WTC11 (cell line): ENCODE data around the gene CAV1. TPM values are rescaled to one million over a fixed set of nuclear protein-coding genes. Genes with fewer than 3 reads are reported as not detected.

Source experiments
- ATAC-seq: fragments of 200-7000 bp; cut with Tn5 transposase; 2 replicates; pipeline ENCODE4 v1.10.0; 2021; ENCODE audit warnings: mild to moderate bottlenecking, moderate library complexity
- CTCF ChIA-PET: fragments of 300-600 bp; sonication (Branson Sonifier 250); formaldehyde crosslinking; loops from one replicate; lab custom pipeline; 2021; ENCODE audit warnings: antibody characterized with exemption; lab: Charles Lee
- POLR2A ChIA-PET: fragments of 350-600 bp; sonication (Branson Sonifier 250); formaldehyde crosslinking; loops from one replicate; lab custom pipeline; 2021; ENCODE audit warnings: antibody characterized with exemption; lab: Charles Lee
- DNase-seq: peaks from one replicate; pipeline ENCODE4 v3.0.0; 2021; ENCODE audit warnings: low spot score
- H3K27ac Mint-ChIP-seq: 2 replicates; pipeline ENCODE4 v1.8.0; 2021; ENCODE audit warnings: mixed read lengths
- H3K27me3 Mint-ChIP-seq: 2 replicates; pipeline ENCODE4 v1.8.0; 2021; ENCODE audit warnings: low read depth, mild to moderate bottlenecking, moderate library complexity, mixed read lengths
- H3K36me3 Mint-ChIP-seq: 2 replicates; pipeline ENCODE4 v1.8.0; 2021; ENCODE audit warnings: mixed read lengths
- H3K4me1 Mint-ChIP-seq: 2 replicates; pipeline ENCODE4 v1.8.0; 2022; ENCODE audit warnings: mixed read lengths
- H3K4me3 Mint-ChIP-seq: 2 replicates; pipeline ENCODE4 v1.8.0; 2021; ENCODE audit warnings: mild to moderate bottlenecking, moderate library complexity, mixed read lengths
- H3K9me3 Mint-ChIP-seq: 2 replicates; pipeline ENCODE4 v1.8.0; 2021; ENCODE audit warnings: mixed read lengths
- ATF3 ChIP-seq: sonication (generic); formaldehyde crosslinking; conservative IDR thresholded peaks from 2 replicates; pipeline ENCODE4 v1.8.1; 2022; ENCODE audit warnings: mild to moderate bottlenecking, missing genetic modification reagents
- ATF6 ChIP-seq: sonication (generic); formaldehyde crosslinking; IDR thresholded peaks from 2 replicates; pipeline ENCODE4 v1.8.1; 2023; ENCODE audit warnings: mild to moderate bottlenecking, missing genetic modification reagents
- CREM ChIP-seq: sonication (generic); formaldehyde crosslinking; IDR thresholded peaks from 2 replicates; pipeline ENCODE4 v1.8.1; 2022; ENCODE audit warnings: mild to moderate bottlenecking, missing genetic modification reagents, moderate library complexity
- ERG ChIP-seq: fragments of 250-450 bp; sonication (Bioruptor Pico); IDR thresholded peaks from 2 replicates; pipeline ENCODE4 v1.8.0; 2021; ENCODE audit warnings: mild to moderate bottlenecking
- FOXJ3 ChIP-seq: sonication (generic); formaldehyde crosslinking; IDR thresholded peaks from 2 replicates; pipeline ENCODE4 v1.9.0; 2021; ENCODE audit warnings: missing genetic modification reagents, mild to moderate bottlenecking, borderline replicate concordance
- FOXK1 ChIP-seq: sonication (generic); formaldehyde crosslinking; IDR thresholded peaks from 2 replicates; pipeline ENCODE4 v1.8.0; 2022; ENCODE audit warnings: mild to moderate bottlenecking, moderate library complexity, missing genetic modification reagents
- FOXP1 ChIP-seq: sonication (generic); formaldehyde crosslinking; IDR thresholded peaks from 2 replicates; pipeline ENCODE4 v1.8.0; 2022; ENCODE audit warnings: missing genetic modification reagents, mild to moderate bottlenecking, moderate library complexity, borderline replicate concordance
- MAX ChIP-seq: sonication (generic); formaldehyde crosslinking; IDR thresholded peaks from 2 replicates; pipeline ENCODE4 v1.8.0; 2022; ENCODE audit warnings: mild to moderate bottlenecking, missing genetic modification reagents
- OVOL2 ChIP-seq: fragments of 250-450 bp; sonication (Bioruptor Pico); IDR thresholded peaks from 2 replicates; pipeline ENCODE4 v1.9.0; 2021; ENCODE audit warnings: mild to moderate bottlenecking, borderline replicate concordance
- PRRX2 ChIP-seq: fragments of 250-450 bp; sonication (Bioruptor Pico); IDR thresholded peaks from 2 replicates; pipeline ENCODE4 v1.8.0; 2021; ENCODE audit warnings: mild to moderate bottlenecking
- RORB ChIP-seq: fragments of 250-450 bp; sonication (Bioruptor Pico); IDR thresholded peaks from 2 replicates; pipeline ENCODE4 v1.9.0; 2021; ENCODE audit warnings: mild to moderate bottlenecking
- SOX15 ChIP-seq: fragments of 250-450 bp; sonication (Bioruptor Pico); IDR thresholded peaks from 2 replicates; pipeline ENCODE4 v1.9.0; 2021; ENCODE audit warnings: mild to moderate bottlenecking
- USF1 ChIP-seq: sonication (generic); formaldehyde crosslinking; IDR thresholded peaks from 2 replicates; pipeline ENCODE4 v1.8.0; 2022; ENCODE audit warnings: mild to moderate bottlenecking, missing genetic modification reagents
- ZNF317 ChIP-seq: sonication (generic); formaldehyde crosslinking; IDR thresholded peaks from 2 replicates; pipeline ENCODE4 v1.8.1; 2023; ENCODE audit warnings: low read depth, mild to moderate bottlenecking, moderate library complexity, missing genetic modification reagents, borderline replicate concordance
- ZNF532 ChIP-seq: fragments of 250-450 bp; sonication (Bioruptor Pico); IDR thresholded peaks from 2 replicates; pipeline ENCODE4 v1.9.0; 2021; ENCODE audit warnings: mild to moderate bottlenecking, borderline replicate concordance
- total RNA-seq: library from RNA; stranded (reverse); gene quantifications from 3 replicates; pipeline ENCODE4 v1.2.3, GENCODE V29; 2021

Gene CAV1
- total RNA-seq, 1 experiment from 2014 or later, result 19.7 TPM

GRCh38 chr7:116566666-116567065 is 41.8 kb downstream of the CAV1 start:
- TF ChIP-seq ATF6 (no peak), USF1 (no peak), ZNF532 (CRISPR knock-in tag) (no peak)
- ATAC-seq, result no peak
- no peak overlapping the region for H3K27ac Mint-ChIP-seq
- no peak for DNase-seq
- no peak overlapping the region for H3K4me3 Mint-ChIP-seq
- no peaks in the 10 kb centered on the region for H3K4me1 Mint-ChIP-seq
- no peaks in the 10 kb centered on the region for H3K27me3 Mint-ChIP-seq
- H3K9me3 Mint-ChIP-seq, result no peaks in the 10 kb centered on the region
- ChIA-PET POLR2A (no interaction called here), CTCF (interaction anchor here (1.0 kb wide), 1 partner anchor 40 kb away, joined by 3 read pairs; no protein-coding TSS in a partner anchor)
- H3K36me3 Mint-ChIP-seq, result no peaks in the 10 kb centered on the region

- ChIA-PET POLR2A (no interaction called here), CTCF (no interaction called here)
- Mint-ChIP-seq H3K27ac (no peak overlapping the region), H3K4me3 (no peak overlapping the region), H3K9me3 (no peaks in the 10 kb centered on the region), H3K4me1 (no peaks in the 10 kb centered on the region; the same call in 1 of the 2 replicates), H3K36me3 (no peaks in the 10 kb centered on the region), H3K27me3 (no peaks in the 10 kb centered on the region)
- ATAC-seq (no peak), DNase-seq (no peak)
- TF ChIP-seq FOXK1 (CRISPR knock-in tag), result no peak
- TF ChIP-seq SOX15 (CRISPR knock-in tag), result no peak
- TF ChIP-seq RORB (CRISPR knock-in tag), result no peak
- TF ChIP-seq OVOL2 (CRISPR knock-in tag), result no peak
- TF ChIP-seq FOXJ3 (CRISPR knock-in tag), result no peak
- no peak for TF ChIP-seq ZNF317 (CRISPR knock-in tag)
Measured at GRCh38 chr7:116569737-116570136, 44.9 kb downstream of the CAV1 start.

DNA sequence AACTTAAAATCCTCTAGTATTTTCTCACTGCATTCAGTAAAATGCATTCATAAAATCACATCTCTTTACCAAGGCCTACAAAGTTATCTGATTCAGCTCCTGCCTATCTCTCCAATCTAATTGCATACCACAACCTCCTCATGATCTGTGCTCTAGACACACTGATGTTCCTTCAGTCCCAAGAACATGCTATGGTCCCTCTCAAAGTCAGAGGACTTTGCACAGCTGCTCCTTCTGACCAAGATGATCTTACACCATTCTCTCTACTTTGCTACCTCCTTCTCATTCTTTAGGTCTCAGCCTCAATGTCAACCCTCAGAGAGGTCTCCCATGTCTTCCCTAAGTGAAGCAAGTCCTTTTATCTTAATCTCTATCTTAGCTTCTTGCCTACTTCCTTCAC is 45.5 kb downstream of the CAV1 start:
- Mint-ChIP-seq H3K4me1 (no peaks in the 10 kb centered on the region; the same call in 1 of the 2 replicates), H3K4me3 (no peak overlapping the region), H3K27me3 (no peaks in the 10 kb centered on the region), H3K27ac (no peak overlapping the region), H3K9me3 (no peaks in the 10 kb centered on the region), H3K36me3 (no peaks in the 10 kb centered on the region)
- CTCF ChIA-PET, result interaction anchor here (0.7 kb wide), 1 partner anchor 74 kb away, joined by 3 read pairs; no protein-coding TSS in a partner anchor
- no peak for ATAC-seq
- POLR2A ChIA-PET, result no interaction called here
- no peak for DNase-seq
- TF ChIP-seq ZNF532 (CRISPR knock-in tag) (no peak), OVOL2 (CRISPR knock-in tag) (no peak), FOXP1 (CRISPR knock-in tag) (no peak), ERG (CRISPR knock-in tag) (no peak), CREM (no peak), USF1 (no peak), PRRX2 (CRISPR knock-in tag) (no peak), ATF3 (CRISPR knock-in tag) (no peak), MAX (no peak), SOX15 (CRISPR knock-in tag) (no peak)
